GM12872 (cell line): ENCODE measurements around the gene SPATA12.

Experiments used
- CTCF ChIP-seq: IDR thresholded peaks from 3 replicates; pipeline ENCODE4 v1.5.1; 2011; ENCODE audit warnings: low read depth, mild to moderate bottlenecking, low read length, moderate library complexity; ENCODE audit not compliant: insufficient read depth

Gene SPATA12

GRCh38 chr3:57118254-57118653 lies 57.8 kb downstream of the SPATA12 start:
- no peak for TF ChIP-seq CTCF

- no peak for TF ChIP-seq CTCF
These were observed 59.6 kb downstream of the SPATA12 start for GRCh38 chr3:57120040-57120439.

GRCh38 chr3:57120451-57121174 lies 60.1 kb downstream of the SPATA12 start:
- no peak for TF ChIP-seq CTCF
